ENCODE results near the gene CENPX. TPM values are rescaled to one million over a fixed set of nuclear protein-coding genes. Genes with fewer than 3 reads are reported as not detected.

Gene CENPX
- total and polyA plus RNA-seq, 2 of the 13 experiments (the other 11 are each of a cell fraction or from before 2014, with no cell fraction given) = 92.7 to 170 TPM

- TF ChIP-seq ZBTB10 (CRISPR knock-in tag; IDR thresholded peaks at IDR 0.05; ENCODE audit: borderline replicate concordance) (no peak), HOMEZ (CRISPR knock-in tag; IDR thresholded peaks at IDR 0.05; ENCODE audit: low read depth) (0 out of 2 replicates have a peak, but pooled peaks have one; percentile 8), ZNF639 (CRISPR knock-in tag; conservative IDR thresholded peaks at IDR 0.05) (no peak), RFX5 (IDR thresholded peaks at IDR 0.05; ENCODE audit: low read depth, low read length) (no peak; the same call in 1 of the 2 replicates), ZNF570 (CRISPR knock-in tag; IDR thresholded peaks at IDR 0.05; ENCODE audit: borderline replicate concordance) (no peak), SMARCC2 (IDR thresholded peaks at IDR 0.05) (no peak), ZNF644 (CRISPR knock-in tag; IDR thresholded peaks at IDR 0.05; ENCODE audit: low read depth) (no peak), ZKSCAN1 (IDR thresholded peaks at IDR 0.05; ENCODE audit: low read length) (no peak), FOSL1 (CRISPR knock-in tag; IDR thresholded peaks at IDR 0.05; ENCODE audit: borderline replicate concordance) (no peak), ZNF256 (CRISPR knock-in tag; conservative IDR thresholded peaks at IDR 0.05) (no peak), MIER3 (CRISPR knock-in tag; IDR thresholded peaks at IDR 0.05; ENCODE audit: borderline replicate concordance) (no peak), THRA (CRISPR knock-in tag; IDR thresholded peaks at IDR 0.05; ENCODE audit: borderline replicate concordance) (0 out of 2 replicates have a peak, but pooled peaks have one; percentile 22), ZBTB49 (CRISPR knock-in tag; IDR thresholded peaks at IDR 0.05; ENCODE audit: borderline replicate concordance) (no peak), NFYB (CRISPR knock-in tag; IDR thresholded peaks at IDR 0.05) (no peak), MATR3 (CRISPR knock-in tag; IDR thresholded peaks at IDR 0.05) (no peak), SRY (CRISPR knock-in tag; IDR thresholded peaks at IDR 0.05) (no peak), ZUFSP (CRISPR knock-in tag; IDR thresholded peaks at IDR 0.05; ENCODE audit: borderline replicate concordance) (no peak), ZNF709 (CRISPR knock-in tag; IDR thresholded peaks at IDR 0.05) (no peak)
Observed at GRCh38 chr17:82019690-82020571, 2.7 kb downstream of the CENPX start (continued).

All from HepG2 (cell line).